HG03571 (cell line): Measurements from ENCODE around the gene DUOX2.
"Not testable (repeated sequence)": the region's sequence is repeated elsewhere in the genome, so short reads cannot be mapped to it uniquely, and the experiment has no call there.

Source experiments
- ATAC-seq: cut with Tn5 transposase; IDR thresholded peaks from one replicate; pipeline ENCODE4 v1.9.1; 2021; ENCODE audit not compliant: unreplicated experiment

Gene DUOX2

DNA sequence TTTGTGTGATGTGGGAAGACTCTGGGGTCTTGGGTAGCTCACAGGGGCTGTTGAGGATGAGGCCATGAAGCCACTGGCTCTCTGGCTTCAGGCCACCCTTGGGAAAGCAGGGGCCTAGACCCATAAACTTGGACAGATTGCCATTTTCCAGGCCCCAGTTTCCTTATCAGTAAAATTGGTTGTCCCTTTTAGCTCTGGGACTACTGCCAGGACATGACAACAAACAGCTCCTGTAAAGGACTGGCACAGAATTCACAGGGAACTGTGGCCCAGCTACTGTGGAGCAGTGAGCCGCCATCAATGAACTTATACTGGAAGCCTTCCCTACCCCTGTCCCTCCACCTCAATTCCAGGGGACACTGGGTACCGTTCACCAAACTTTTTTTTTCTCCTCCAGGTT is 36.6 kb downstream of the DUOX2 start:
- ATAC-seq: not testable (repeated sequence)

- ATAC-seq: not testable (repeated sequence)
Observed at GRCh38 chr15:45075440-45076320, 38.3 kb downstream of the DUOX2 start.

- not testable (repeated sequence) for ATAC-seq
Observed at GRCh38 chr15:45073602-45074001, 40.4 kb downstream of the DUOX2 start.

GRCh38 chr15:45069942-45070360 is 44.0 kb downstream of the DUOX2 start:
- ATAC-seq: not testable (repeated sequence)

DNA sequence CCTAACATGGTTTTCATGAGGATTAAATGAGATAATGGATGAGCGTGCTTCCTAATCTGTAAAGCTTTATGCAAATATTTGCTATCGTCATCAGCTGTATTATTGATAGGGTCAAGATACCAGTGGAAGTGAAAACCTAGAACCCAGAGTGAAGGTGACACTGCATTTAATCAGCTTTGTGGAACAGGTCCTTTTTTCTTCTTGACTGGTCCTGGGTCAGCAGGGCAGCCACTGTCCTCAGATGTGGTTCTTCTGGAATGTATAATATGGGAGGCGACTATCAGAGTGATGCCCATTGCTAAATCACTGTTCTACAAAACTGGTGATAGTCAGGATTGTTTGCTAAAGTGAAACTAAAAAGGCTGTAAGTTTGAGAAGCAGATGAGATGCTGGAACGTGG is 49.6 kb downstream of the DUOX2 start:
- no peak for ATAC-seq

DNA sequence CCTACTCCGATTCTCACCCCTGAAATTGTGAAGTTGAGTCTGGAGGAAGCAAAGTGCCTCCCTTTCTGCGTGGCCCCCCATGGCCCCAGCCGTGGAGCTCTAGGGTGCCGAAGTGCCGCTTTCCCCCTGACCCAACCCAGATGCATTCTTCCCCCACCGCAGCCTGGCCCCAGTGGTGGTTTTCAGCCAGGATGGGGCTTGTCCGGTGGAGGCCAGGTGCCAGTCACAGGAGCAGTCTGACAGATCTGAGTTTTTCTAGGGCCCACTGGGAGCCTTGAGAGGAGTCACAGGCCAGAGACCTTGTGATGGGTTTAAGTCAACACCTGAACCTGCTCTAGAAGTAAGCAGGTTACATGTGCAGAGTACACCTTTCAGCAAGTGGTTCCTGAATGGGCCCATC is 51.7 kb downstream of the DUOX2 start:
- ATAC-seq: not testable (repeated sequence)

DNA sequence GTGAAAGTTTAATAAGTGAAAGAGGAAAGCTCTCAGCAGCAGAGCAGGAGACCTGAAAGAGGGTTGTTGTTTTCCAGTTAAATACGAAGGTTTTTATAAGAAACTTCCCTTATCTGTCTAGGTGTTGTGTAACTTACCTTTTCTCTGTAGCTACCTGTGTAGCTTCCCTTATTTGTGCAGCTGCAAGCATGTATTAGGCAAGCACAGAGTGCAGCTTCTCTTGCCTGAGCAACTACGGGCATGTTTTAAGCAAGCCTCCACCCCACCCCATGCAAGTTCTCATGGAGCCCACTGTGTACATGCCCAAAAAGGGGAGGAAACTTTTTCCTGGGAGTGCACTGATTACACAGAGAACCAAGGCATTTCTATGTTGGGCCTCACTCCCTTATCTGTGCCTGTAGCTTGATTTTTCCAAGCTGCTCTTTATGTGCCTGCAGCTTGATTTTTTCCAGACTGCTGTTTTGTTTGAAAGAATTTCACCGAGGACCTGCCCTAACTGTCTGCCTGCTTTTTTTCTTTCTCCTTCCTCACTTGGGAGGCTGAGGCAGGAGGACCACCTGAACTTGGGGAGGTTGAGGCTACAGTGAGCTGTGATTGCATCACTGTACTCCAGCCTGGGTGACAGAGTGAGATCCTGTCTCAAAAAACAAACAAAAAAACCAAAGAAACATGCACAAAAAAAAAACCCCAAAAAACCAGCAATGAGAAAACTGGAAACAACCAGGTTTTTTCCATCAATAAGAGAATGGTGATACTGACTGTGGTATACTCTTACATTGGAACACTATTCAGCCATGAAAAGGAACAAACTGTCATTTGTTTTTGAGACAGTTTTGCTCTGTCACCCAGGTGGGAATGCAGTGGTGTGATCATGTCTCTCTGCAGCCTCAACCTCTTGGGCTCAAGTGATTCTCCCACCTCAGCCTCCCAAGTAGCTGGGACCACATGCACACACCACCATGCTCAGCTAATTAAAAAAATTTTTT is 55.0 kb downstream of the DUOX2 start:
- ATAC-seq: not testable (repeated sequence)

DNA sequence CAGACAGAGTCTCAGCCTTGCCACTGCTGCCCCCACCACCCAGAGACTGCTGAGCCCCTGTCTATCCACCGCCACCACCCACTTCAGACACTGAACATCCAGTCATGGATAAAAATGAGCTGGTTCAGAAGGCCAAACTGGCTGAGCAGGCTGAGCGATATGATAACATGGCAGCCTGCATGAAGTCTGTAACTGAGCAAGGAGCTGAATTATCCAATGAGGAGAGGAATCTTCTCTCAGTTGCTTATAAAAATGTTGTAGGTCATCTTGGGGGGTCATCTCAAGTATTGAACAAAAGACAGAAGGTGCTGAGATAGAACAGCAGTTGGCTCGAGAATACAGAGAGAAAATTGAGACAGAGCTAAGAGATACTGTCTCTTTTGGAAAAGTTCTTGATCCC is 61.3 kb downstream of the DUOX2 start:
- ATAC-seq: not testable (repeated sequence)

- ATAC-seq: no peak
Observed at GRCh38 chr15:45050587-45050986, 63.4 kb downstream of the DUOX2 start.

GRCh38 chr15:45048794-45049631 is 65.0 kb downstream of the DUOX2 start:
- no peak for ATAC-seq

DNA sequence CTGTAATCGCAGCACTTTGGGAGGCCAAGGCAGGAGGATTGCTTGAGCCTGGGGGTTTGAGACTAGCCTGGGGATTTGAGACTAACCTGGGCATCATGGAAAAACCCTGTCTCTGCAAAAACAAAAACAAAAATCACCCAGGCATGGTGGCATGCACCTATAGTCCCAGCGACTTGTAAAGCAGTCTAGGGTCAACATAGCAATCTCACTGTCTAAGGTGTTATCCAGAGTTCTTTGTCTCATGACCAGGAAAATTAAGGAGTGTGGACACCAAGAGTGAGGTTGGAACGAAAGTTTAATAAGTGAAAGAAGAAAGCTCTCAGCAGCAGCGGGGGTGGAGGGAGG is 65.6 kb downstream of the DUOX2 start:
- ATAC-seq: not testable (repeated sequence)

GRCh38 chr15:45044270-45044669 is 69.7 kb downstream of the DUOX2 start:
- not testable (repeated sequence) for ATAC-seq

DNA sequence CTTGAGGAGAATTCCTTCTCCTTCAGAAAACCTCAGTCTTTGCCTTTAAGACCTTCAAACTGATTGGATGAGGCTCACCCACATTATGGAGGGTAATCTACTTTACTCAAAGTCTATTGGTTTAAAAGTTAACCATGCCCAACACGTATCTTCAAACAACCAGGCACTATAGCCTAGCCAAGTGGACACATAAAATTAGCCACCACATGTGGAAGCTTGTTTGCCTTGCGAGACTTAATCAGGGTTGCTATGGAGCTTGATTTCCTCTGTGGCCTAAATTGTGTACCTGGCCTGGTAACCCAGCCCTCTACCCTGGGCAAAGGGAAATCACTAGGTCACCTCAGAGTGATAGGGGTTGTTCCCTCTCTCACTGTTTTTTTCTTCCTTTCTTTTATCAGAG is 71.1 kb downstream of the DUOX2 start:
- not testable (repeated sequence) for ATAC-seq
